ENCODE results near the gene TM9SF4. TPM values are rescaled to one million over a fixed set of nuclear protein-coding genes. Genes with fewer than 3 reads are reported as not detected.

Gene TM9SF4
- total and polyA plus RNA-seq, 5 experiments from 2014 or later, result 31.5 to 44.3 (median 42.6) TPM

GRCh38 chr20:32123088-32123487 lies 13.6 kb downstream of the TM9SF4 start:
- DNase-seq (no peak), ATAC-seq (no peak)
- Mint-ChIP-seq H3K4me3 (no peak overlapping the region), H3K4me1 (peaks cover 6 to 18% (median 10%) of the 10 kb centered on the region in 4 donors), H3K27me3 (no peaks in the 10 kb centered on the region), H3K27ac (no peak overlapping the region), H3K9me3 (no peaks in the 10 kb centered on the region), H3K36me3 (peaks cover 0 to 17% (median 3%) of the 10 kb centered on the region in 3 donors)
- POLR2A ChIA-PET, result no interaction called here

GRCh38 chr20:32124916-32125454 lies 15.5 kb downstream of the TM9SF4 start:
- ATAC-seq, result no peak
- H3K27me3 Mint-ChIP-seq, result no peaks in the 10 kb centered on the region
- no peak overlapping the region for H3K27ac Mint-ChIP-seq
- H3K4me1 Mint-ChIP-seq, result peaks cover 8 to 15% (median 8%) of the 10 kb centered on the region in 4 donors
- no peak overlapping the region for H3K4me3 Mint-ChIP-seq
- H3K9me3 Mint-ChIP-seq, result no peaks in the 10 kb centered on the region
- peaks cover 0 to 17% (median 3%) of the 10 kb centered on the region in 3 donors for H3K36me3 Mint-ChIP-seq
- POLR2A ChIA-PET, result no interaction called here
- DNase-seq, result no peak

- Mint-ChIP-seq H3K27ac (no peak overlapping the region), H3K4me1 (peaks cover 12 to 14% (median 13%) of the 10 kb centered on the region in 4 donors), H3K36me3 (peaks cover 0 to 20% (median 4%) of the 10 kb centered on the region in 3 donors), H3K4me3 (no peak overlapping the region), H3K9me3 (no peaks in the 10 kb centered on the region), H3K27me3 (no peaks in the 10 kb centered on the region)
- ATAC-seq (no peak), DNase-seq (no peak)
- POLR2A ChIA-PET, result no interaction called here
Observed at GRCh38 chr20:32125506-32125905, 16.0 kb downstream of the TM9SF4 start.

GRCh38 chr20:32126919-32127318 lies 17.4 kb downstream of the TM9SF4 start:
- Mint-ChIP-seq H3K36me3 (peaks cover 0 to 24% (median 4%) of the 10 kb centered on the region in 3 donors), H3K4me1 (peaks cover 21 to 27% (median 22%) of the 10 kb centered on the region in 4 donors), H3K27me3 (no peaks in the 10 kb centered on the region), H3K4me3 (no peak overlapping the region), H3K27ac (peak overlapping the region in 1 of 10 donors; percentile 19), H3K9me3 (no peaks in the 10 kb centered on the region)
- DNase-seq (no peak), ATAC-seq (no peak)
- POLR2A ChIA-PET, result no interaction called here

- Mint-ChIP-seq H3K27me3 (no peaks in the 10 kb centered on the region), H3K4me1 (peaks cover 24 to 31% (median 25%) of the 10 kb centered on the region in 4 donors), H3K27ac (peak overlapping the region in 2 of 10 donors; percentile 19 to 31), H3K9me3 (no peaks in the 10 kb centered on the region), H3K36me3 (peaks cover 0 to 24% (median 4%) of the 10 kb centered on the region in 3 donors), H3K4me3 (no peak overlapping the region)
- ATAC-seq, result no peak
- DNase-seq, result no peak
- POLR2A ChIA-PET, result no interaction called here
Observed at GRCh38 chr20:32127347-32127746, 17.8 kb downstream of the TM9SF4 start.

GRCh38 chr20:32128167-32128566 lies 18.7 kb downstream of the TM9SF4 start:
- Mint-ChIP-seq H3K27ac (no peak overlapping the region), H3K36me3 (peaks cover 0 to 28% (median 3%) of the 10 kb centered on the region in 3 donors), H3K9me3 (no peaks in the 10 kb centered on the region), H3K27me3 (no peaks in the 10 kb centered on the region), H3K4me3 (no peak overlapping the region), H3K4me1 (peaks cover 29 to 39% (median 32%) of the 10 kb centered on the region in 4 donors)
- ATAC-seq (no peak), DNase-seq (no peak)
- POLR2A ChIA-PET, result no interaction called here

GRCh38 chr20:32129863-32130262 lies 20.3 kb downstream of the TM9SF4 start:
- Mint-ChIP-seq H3K9me3 (no peaks in the 10 kb centered on the region), H3K36me3 (peaks cover 0 to 36% (median 5%) of the 10 kb centered on the region in 3 donors), H3K4me1 (peaks cover 29 to 43% (median 32%) of the 10 kb centered on the region in 4 donors), H3K27me3 (no peaks in the 10 kb centered on the region), H3K4me3 (no peak overlapping the region), H3K27ac (peak overlapping the region in 2 of 10 donors; percentile 29 to 47)
- POLR2A ChIA-PET, result no interaction called here
- DNase-seq, result no peak
- no peak for ATAC-seq

- H3K9me3 Mint-ChIP-seq, result no peaks in the 10 kb centered on the region
- no peak for DNase-seq
- POLR2A ChIA-PET, result no interaction called here
- H3K4me1 Mint-ChIP-seq, result peaks cover 28 to 43% (median 32%) of the 10 kb centered on the region in 4 donors
- ATAC-seq, result no peak
- peaks cover 0 to 35% (median 5%) of the 10 kb centered on the region in 3 donors for H3K36me3 Mint-ChIP-seq
- peak overlapping the region in 3 of 10 donors; percentile 29 to 48 (median 47) for H3K27ac Mint-ChIP-seq
- H3K4me3 Mint-ChIP-seq, result no peak overlapping the region
- no peaks in the 10 kb centered on the region for H3K27me3 Mint-ChIP-seq
Observed at GRCh38 chr20:32130352-32130751, 20.8 kb downstream of the TM9SF4 start.

GRCh38 chr20:32130965-32131364 lies 21.5 kb downstream of the TM9SF4 start:
- Mint-ChIP-seq H3K9me3 (no peaks in the 10 kb centered on the region), H3K36me3 (peaks cover 0 to 40% (median 7%) of the 10 kb centered on the region in 3 donors), H3K4me1 (peaks cover 29 to 43% (median 33%) of the 10 kb centered on the region in 4 donors), H3K4me3 (no peak overlapping the region), H3K27me3 (no peaks in the 10 kb centered on the region), H3K27ac (no peak overlapping the region)
- POLR2A ChIA-PET, result no interaction called here
- ATAC-seq (no peak), DNase-seq (no peak)

- Mint-ChIP-seq H3K36me3 (peaks cover 0 to 48% (median 7%) of the 10 kb centered on the region in 3 donors), H3K4me1 (peaks cover 23 to 36% (median 31%) of the 10 kb centered on the region in 4 donors), H3K4me3 (no peak overlapping the region), H3K9me3 (no peaks in the 10 kb centered on the region), H3K27me3 (no peaks in the 10 kb centered on the region), H3K27ac (peak overlapping the region in 1 of 10 donors; percentile 13)
- ATAC-seq, result no peak
- POLR2A ChIA-PET, result no interaction called here
- no peak for DNase-seq
Observed at GRCh38 chr20:32132911-32133549, 23.5 kb downstream of the TM9SF4 start.

GRCh38 chr20:32134026-32134425 lies 24.5 kb downstream of the TM9SF4 start:
- POLR2A ChIA-PET, result no interaction called here
- Mint-ChIP-seq H3K36me3 (peaks cover 0 to 56% (median 7%) of the 10 kb centered on the region in 3 donors), H3K4me1 (peaks cover 23 to 39% (median 31%) of the 10 kb centered on the region in 4 donors), H3K27ac (no peak overlapping the region), H3K9me3 (no peaks in the 10 kb centered on the region), H3K27me3 (no peaks in the 10 kb centered on the region), H3K4me3 (no peak overlapping the region)
- ATAC-seq (no peak), DNase-seq (no peak)

GRCh38 chr20:32135983-32136515 lies 26.5 kb downstream of the TM9SF4 start:
- Mint-ChIP-seq H3K4me1 (peaks cover 20 to 31% (median 28%) of the 10 kb centered on the region in 4 donors), H3K36me3 (peaks cover 4 to 73% (median 6%) of the 10 kb centered on the region in 3 donors)
- ATAC-seq, result no peak

GRCh38 chr20:32138921-32139320 lies 29.4 kb downstream of the TM9SF4 start:
- Mint-ChIP-seq H3K27ac (no peak overlapping the region), H3K4me3 (no peak overlapping the region), H3K9me3 (no peaks in the 10 kb centered on the region), H3K36me3 (peaks cover 4 to 89% (median 17%) of the 10 kb centered on the region in 3 donors), H3K27me3 (no peaks in the 10 kb centered on the region), H3K4me1 (peaks cover 0 to 18% (median 4%) of the 10 kb centered on the region in 4 donors)
- ATAC-seq (no peak), DNase-seq (no peak)
- POLR2A ChIA-PET, result no interaction called here

More at GRCh38 chr20:32135983-32136515, 26.5 kb downstream of the TM9SF4 start:
- Mint-ChIP-seq H3K27me3 (no peaks in the 10 kb centered on the region), H3K4me3 (no peak overlapping the region), H3K9me3 (no peaks in the 10 kb centered on the region), H3K27ac (no peak overlapping the region)
- DNase-seq, result no peak
- POLR2A ChIA-PET, result interaction anchor here (0.7 kb wide), 1 partner anchor 367 kb away, joined by 3 read pairs; no protein-coding TSS in a partner anchor
